Upper lobe of right lung (tissue), 1 donor: ENCODE data around the gene CRISPLD2. TPM values are rescaled to one million over a fixed set of nuclear protein-coding genes. Genes with fewer than 3 reads are reported as not detected.
"Not testable (repeated sequence)": the region's sequence is repeated elsewhere in the genome, so short reads cannot be mapped to it uniquely, and the experiment has no call there.

Source experiments
- ATAC-seq: fragments of 200-7000 bp; cut with Tn5 transposase; one replicate; pipeline ENCODE4 v1.9.1; 2020; ENCODE audit warnings: mild to moderate bottlenecking, moderate library complexity
- DNase-seq: peaks from one replicate; pipeline ENCODE4 v3.0.0-alpha.2; 2020
- H3K27ac ChIP-seq: fragments of 200-600 bp; one replicate; pipeline ENCODE4 v1.8.0; 2022
- H3K27me3 ChIP-seq: fragments of 200-600 bp; one replicate; pipeline ENCODE4 v1.8.0; 2022; ENCODE audit warnings: mild to moderate bottlenecking
- H3K36me3 ChIP-seq: fragments of 200-600 bp; one replicate; pipeline ENCODE4 v1.8.0; 2022
- H3K4me1 ChIP-seq: fragments of 200-600 bp; one replicate; pipeline ENCODE4 v1.8.0; 2022
- H3K4me3 ChIP-seq: fragments of 200-600 bp; one replicate; pipeline ENCODE4 v1.8.0; 2022; ENCODE audit warnings: mild to moderate bottlenecking
- H3K9me3 ChIP-seq: fragments of 200-600 bp; one replicate; pipeline ENCODE4 v1.8.0; 2022
- intact Hi-C: fragments of 100-400 bp; cut with DNase I; formaldehyde crosslinking; loops from one replicate; pipeline ENCODE4 v1.11.0; 2022
- total RNA-seq: library from RNA; stranded (reverse); fragmentation: NEBNext Ultra II Directional; extraction: Animal tissue kit (Norgen Biotek cat#: 25700); gene quantifications from one replicate; pipeline ENCODE4 v1.2.1, GENCODE V29; 2021
- TF ChIP-seq, protein P1 (sequence below): fragments of 200-600 bp; IDR thresholded peaks from one replicate; pipeline ENCODE4 v1.8.0; 2022; ENCODE audit warnings: antibody characterized with exemption
- donor health status: DM: no; HTN: yes; CAD: no; lungs with severe emphysema.

CRISPLD2 gene
- total RNA-seq, 1 donor from 2014 or later: 61.9 TPM

DNA sequence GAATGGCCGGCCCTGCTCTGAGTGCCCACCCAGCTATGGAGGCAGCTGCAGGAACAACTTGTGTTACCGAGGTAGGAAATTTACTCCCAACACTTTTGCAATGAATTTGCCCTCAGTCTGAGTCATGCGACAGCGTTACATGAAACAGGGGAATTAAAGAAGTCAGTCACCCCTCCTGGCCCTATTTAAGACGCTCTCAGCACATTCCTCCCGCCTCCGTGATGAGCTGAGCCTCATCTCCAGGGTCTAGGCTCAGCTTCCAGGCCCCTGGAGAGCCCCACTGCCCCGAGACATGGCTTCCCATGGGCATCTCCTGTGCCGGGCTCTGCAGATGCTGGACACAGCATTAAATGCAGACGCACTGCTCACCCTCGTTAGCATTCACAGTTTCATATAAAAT lies 35.0 kb downstream of the CRISPLD2 start:
- intact Hi-C loops: no loop called here
- no peaks in the 10 kb centered on the region for H3K4me1 ChIP-seq
- ATAC-seq (no peak), DNase-seq (no peak)
- TF ChIP-seq, protein P1, sequence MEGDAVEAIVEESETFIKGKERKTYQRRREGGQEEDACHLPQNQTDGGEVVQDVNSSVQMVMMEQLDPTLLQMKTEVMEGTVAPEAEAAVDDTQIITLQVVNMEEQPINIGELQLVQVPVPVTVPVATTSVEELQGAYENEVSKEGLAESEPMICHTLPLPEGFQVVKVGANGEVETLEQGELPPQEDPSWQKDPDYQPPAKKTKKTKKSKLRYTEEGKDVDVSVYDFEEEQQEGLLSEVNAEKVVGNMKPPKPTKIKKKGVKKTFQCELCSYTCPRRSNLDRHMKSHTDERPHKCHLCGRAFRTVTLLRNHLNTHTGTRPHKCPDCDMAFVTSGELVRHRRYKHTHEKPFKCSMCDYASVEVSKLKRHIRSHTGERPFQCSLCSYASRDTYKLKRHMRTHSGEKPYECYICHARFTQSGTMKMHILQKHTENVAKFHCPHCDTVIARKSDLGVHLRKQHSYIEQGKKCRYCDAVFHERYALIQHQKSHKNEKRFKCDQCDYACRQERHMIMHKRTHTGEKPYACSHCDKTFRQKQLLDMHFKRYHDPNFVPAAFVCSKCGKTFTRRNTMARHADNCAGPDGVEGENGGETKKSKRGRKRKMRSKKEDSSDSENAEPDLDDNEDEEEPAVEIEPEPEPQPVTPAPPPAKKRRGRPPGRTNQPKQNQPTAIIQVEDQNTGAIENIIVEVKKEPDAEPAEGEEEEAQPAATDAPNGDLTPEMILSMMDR: no peak
- peaks cover 3% of the 10 kb centered on the region for H3K9me3 ChIP-seq
- H3K27ac ChIP-seq: no peak overlapping the region
- peaks cover 28% of the 10 kb centered on the region for H3K36me3 ChIP-seq
- no peak overlapping the region for H3K4me3 ChIP-seq
- H3K27me3 ChIP-seq: no peaks in the 10 kb centered on the region

DNA sequence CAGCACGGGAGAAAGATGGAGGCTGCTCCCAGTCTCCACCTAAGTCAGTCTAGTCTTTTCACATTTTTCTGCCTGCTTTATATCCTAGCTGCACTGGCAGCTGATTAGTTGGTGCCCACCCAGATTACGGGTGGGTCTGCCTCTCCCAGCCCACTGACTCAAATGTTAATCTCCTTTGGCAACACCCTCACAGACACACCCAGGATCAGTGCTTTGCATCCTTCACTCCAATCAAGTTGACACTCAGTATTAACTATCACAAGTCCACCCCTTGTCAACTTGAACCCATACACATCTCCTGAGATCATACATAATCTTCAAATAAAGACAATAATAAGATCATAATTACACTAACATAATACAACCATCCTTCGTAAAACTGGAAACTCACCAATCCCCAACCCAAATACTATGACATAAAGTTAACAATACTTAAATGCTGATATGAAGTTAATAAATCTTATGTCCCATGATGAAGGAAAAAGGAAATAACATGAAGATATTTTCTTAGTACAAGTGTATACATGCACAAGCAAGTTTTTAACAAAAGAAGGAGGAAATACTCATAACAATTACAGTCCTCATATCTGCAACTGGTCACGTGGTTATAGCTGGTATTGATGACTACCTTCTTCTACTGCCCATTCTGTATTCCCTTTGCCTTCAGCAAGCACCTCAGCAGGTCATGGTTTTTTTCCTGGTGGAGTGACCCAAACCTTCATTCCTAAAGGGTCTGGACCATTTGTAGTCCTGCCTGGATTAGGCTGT lies 35.8 kb downstream of the CRISPLD2 start:
- intact Hi-C loops, ATAC-seq: not testable (repeated sequence)

DNA sequence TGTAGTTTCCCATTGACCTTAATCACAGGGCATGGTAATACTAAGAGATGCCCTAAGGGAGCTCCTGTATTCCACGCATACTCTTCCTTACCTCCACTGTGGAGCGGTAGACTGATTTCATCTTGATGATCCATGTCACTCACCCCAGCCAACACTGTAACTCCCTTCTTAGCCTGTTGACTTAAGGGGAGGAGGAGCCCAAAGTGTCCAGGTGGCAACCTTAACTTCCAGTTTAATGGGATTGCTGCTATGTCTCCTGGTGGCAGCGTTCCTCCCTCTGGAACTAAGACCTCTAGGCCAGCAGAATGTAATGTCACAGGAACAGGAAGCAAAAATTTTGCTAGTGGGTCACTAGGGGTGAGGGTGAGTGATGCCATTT lies 36.4 kb downstream of the CRISPLD2 start:
- H3K9me3 ChIP-seq, DNase-seq, H3K27me3 ChIP-seq, ATAC-seq, H3K4me3 ChIP-seq, H3K27ac ChIP-seq, H3K4me1 ChIP-seq, intact Hi-C loops: not testable (repeated sequence)
- H3K36me3 ChIP-seq: peaks cover 23% of the 10 kb centered on the region

More for the DNA sequence above, 35.8 kb downstream of the CRISPLD2 start:
- not testable (repeated sequence) for H3K27ac ChIP-seq, H3K9me3 ChIP-seq, H3K27me3 ChIP-seq, H3K4me1 ChIP-seq, DNase-seq, H3K4me3 ChIP-seq
- H3K36me3 ChIP-seq: peaks cover 28% of the 10 kb centered on the region

DNA sequence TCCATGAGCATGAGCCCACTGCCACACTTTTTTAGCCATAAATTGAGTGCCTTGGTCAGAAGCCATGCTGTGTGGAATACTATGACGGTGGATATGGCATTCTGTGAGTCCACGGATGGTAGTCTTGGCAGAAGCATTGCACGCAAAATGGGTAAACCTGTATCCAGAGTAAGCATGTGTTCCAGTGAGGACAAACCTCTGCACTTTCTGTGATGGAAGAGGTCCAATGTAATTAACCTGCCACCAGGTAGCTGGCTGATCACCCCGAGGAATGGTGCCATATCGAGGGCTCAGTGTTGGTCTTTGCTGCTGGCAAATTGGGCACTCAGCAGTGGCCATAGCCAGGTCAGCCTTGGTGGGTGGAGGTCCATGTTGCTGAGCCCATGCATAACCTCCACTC lies 37.0 kb downstream of the CRISPLD2 start:
- H3K9me3 ChIP-seq, ATAC-seq, intact Hi-C loops, H3K27ac ChIP-seq, H3K27me3 ChIP-seq, H3K4me1 ChIP-seq, H3K4me3 ChIP-seq, DNase-seq: not testable (repeated sequence)
- H3K36me3 ChIP-seq: peaks cover 23% of the 10 kb centered on the region

DNA sequence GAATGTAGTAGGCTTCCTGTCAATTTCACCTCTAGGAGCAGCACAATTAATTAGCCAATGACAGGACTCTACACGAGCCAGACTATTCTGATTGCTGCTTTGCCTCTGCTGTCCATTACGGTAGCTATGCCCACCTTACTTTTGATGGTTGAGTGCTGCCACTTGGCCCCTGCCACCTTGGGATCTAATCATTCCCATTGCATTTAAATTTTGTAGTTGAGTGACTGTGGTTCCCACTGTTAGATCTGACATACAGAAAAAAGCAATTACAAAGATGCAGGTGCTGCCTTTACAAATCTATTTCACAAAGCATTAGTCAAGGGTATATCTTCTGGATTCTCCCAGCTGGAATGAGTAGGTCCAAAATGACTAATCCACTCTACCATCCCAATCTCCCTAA lies 39.9 kb downstream of the CRISPLD2 start:
- Histone ChIP-seq H3K4me3 (no peak overlapping the region), H3K27me3 (no peaks in the 10 kb centered on the region), H3K9me3 (peaks cover 4% of the 10 kb centered on the region), H3K27ac (no peak overlapping the region), H3K4me1 (no peaks in the 10 kb centered on the region), H3K36me3 (peaks cover 22% of the 10 kb centered on the region)
- no peak for ATAC-seq
- DNase-seq: no peak
- TF ChIP-seq, protein P1: no peak
- intact Hi-C loops: no loop called here

DNA sequence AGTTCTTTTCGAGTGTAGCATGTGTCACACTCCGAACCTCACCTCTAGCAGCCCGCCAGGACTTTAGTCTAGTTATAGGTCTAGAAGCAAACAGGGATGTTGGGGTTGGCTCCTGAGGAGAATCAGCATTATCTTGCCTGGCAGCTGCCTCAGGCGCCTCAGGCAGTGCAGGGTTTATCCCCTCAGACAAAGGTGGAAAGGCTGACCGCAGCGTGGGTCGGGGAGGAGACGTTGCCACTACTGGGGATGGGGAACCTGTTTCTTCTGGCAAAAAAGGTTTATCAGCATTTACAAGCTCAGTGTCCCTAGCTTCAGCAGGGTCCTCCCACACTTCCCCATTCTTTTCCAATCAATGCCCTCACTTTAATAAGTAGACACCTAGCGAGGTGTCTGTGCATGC lies 40.6 kb downstream of the CRISPLD2 start:
- no peak for ATAC-seq
- intact Hi-C loops: no loop called here
- no peak for DNase-seq
- H3K27ac ChIP-seq: no peak overlapping the region
- no peaks in the 10 kb centered on the region for H3K4me1 ChIP-seq
- peaks cover 22% of the 10 kb centered on the region for H3K36me3 ChIP-seq
- TF ChIP-seq, protein P1: no peak
- no peak overlapping the region for H3K4me3 ChIP-seq
- H3K27me3 ChIP-seq: no peaks in the 10 kb centered on the region
- peaks cover 4% of the 10 kb centered on the region for H3K9me3 ChIP-seq

DNA sequence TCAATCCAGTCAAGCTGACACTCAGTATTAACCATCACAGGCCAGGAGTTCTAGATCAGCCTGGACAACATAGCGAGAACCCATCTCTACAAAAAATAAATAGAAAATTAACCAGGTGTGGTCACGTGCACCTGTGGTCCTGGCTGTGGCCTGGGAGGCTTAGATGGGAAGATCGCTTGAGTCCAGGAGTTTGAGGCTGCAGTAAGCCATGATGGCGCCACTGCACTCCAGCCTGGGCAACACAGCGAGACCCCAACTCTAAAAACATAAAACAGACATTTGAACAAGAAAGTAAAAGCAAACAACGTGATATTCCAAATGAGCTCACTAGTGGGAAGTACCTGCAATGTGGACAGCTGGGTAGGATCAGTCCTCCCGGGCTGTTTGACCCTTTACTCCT lies 41.9 kb downstream of the CRISPLD2 start:
- ATAC-seq (no peak), DNase-seq (no peak)
- no peaks in the 10 kb centered on the region for H3K27me3 ChIP-seq
- intact Hi-C loops: no loop called here
- peaks cover 4% of the 10 kb centered on the region for H3K9me3 ChIP-seq
- peaks cover 15% of the 10 kb centered on the region for H3K36me3 ChIP-seq
- no peak overlapping the region for H3K4me3 ChIP-seq
- TF ChIP-seq, protein P1: no peak
- no peak overlapping the region for H3K27ac ChIP-seq
- no peaks in the 10 kb centered on the region for H3K4me1 ChIP-seq
